Glutamatergic neuron (in vitro differentiated cells): ENCODE results near the gene TBC1D25. TPM values are rescaled to one million over a fixed set of nuclear protein-coding genes. Genes with fewer than 3 reads are reported as not detected.

Experiments
- DNase-seq: peaks from one replicate; pipeline ENCODE4 v3.0.0; 2022
- H3K27ac Mint-ChIP-seq: one replicate; pipeline ENCODE4 v1.8.0; 2020; ENCODE audit warnings: mild to moderate bottlenecking, mixed read lengths, inconsistent platforms; ENCODE audit not compliant: unreplicated experiment
- H3K27me3 Mint-ChIP-seq: one replicate; pipeline ENCODE4 v1.8.0; 2020; ENCODE audit warnings: mild to moderate bottlenecking, moderate library complexity, mixed read lengths, inconsistent platforms; ENCODE audit not compliant: unreplicated experiment
- H3K36me3 Mint-ChIP-seq: one replicate; pipeline ENCODE4 v1.8.0; 2020; ENCODE audit warnings: mild to moderate bottlenecking, mixed read lengths, inconsistent platforms; ENCODE audit not compliant: unreplicated experiment
- H3K4me1 Mint-ChIP-seq: one replicate; pipeline ENCODE4 v1.8.0; 2020; ENCODE audit warnings: mild to moderate bottlenecking, low read depth, mixed read lengths, inconsistent platforms; ENCODE audit not compliant: unreplicated experiment
- H3K4me3 Mint-ChIP-seq: one replicate; pipeline ENCODE4 v1.8.0; 2020; ENCODE audit warnings: mild to moderate bottlenecking, mixed read lengths, inconsistent platforms; ENCODE audit not compliant: unreplicated experiment
- H3K9me3 Mint-ChIP-seq: one replicate; pipeline ENCODE4 v1.8.0; 2020; ENCODE audit warnings: mild to moderate bottlenecking, moderate library complexity, mixed read lengths, inconsistent platforms; ENCODE audit not compliant: unreplicated experiment
- CTCF ChIP-seq: fragments of 200-600 bp; sonication (generic); IDR thresholded peaks from one replicate; pipeline ENCODE4 v1.5.0; 2021; ENCODE audit not compliant: partially characterized antibody, unreplicated experiment
- total RNA-seq: library from RNA; stranded (reverse); fragmentation: NEBNext Ultra II Directional; extraction: Animal tissue kit (Norgen Biotek cat#: 25700); gene quantifications from one replicate; pipeline ENCODE4 v1.2.1, GENCODE V29; 2021; ENCODE audit not compliant: unreplicated experiment

The TBC1D25 gene
- total RNA-seq, 1 donor from 2014 or later = 34.3 TPM

GRCh38 chrX:48530736-48531135, 8.8 kb upstream of the TBC1D25 start:
- no peak for DNase-seq
- H3K9me3 Mint-ChIP-seq = peaks cover 2% of the 10 kb centered on the region
- TF ChIP-seq CTCF = no peak
- H3K27me3 Mint-ChIP-seq = peaks cover 2% of the 10 kb centered on the region
- no peak overlapping the region for H3K27ac Mint-ChIP-seq
- no peak overlapping the region for H3K4me3 Mint-ChIP-seq
- no peaks in the 10 kb centered on the region for H3K4me1 Mint-ChIP-seq
- H3K36me3 Mint-ChIP-seq = no peaks in the 10 kb centered on the region

- Mint-ChIP-seq H3K27me3 (peaks cover 2% of the 10 kb centered on the region), H3K36me3 (no peaks in the 10 kb centered on the region), H3K27ac (peak overlapping the region; percentile 65), H3K4me3 (no peak overlapping the region), H3K4me1 (no peaks in the 10 kb centered on the region), H3K9me3 (peaks cover 2% of the 10 kb centered on the region)
- TF ChIP-seq CTCF = no peak
- no peak for DNase-seq
Measured at GRCh38 chrX:48531358-48531959, 8.1 kb upstream of the TBC1D25 start.

GRCh38 chrX:48532161-48532560, 7.4 kb upstream of the TBC1D25 start:
- Mint-ChIP-seq H3K36me3 (no peaks in the 10 kb centered on the region), H3K27ac (no peak overlapping the region), H3K9me3 (peaks cover 2% of the 10 kb centered on the region)

GRCh38 chrX:48533165-48533564, 6.3 kb upstream of the TBC1D25 start:
- H3K4me1 Mint-ChIP-seq = no peaks in the 10 kb centered on the region
- no peak for TF ChIP-seq CTCF
- H3K9me3 Mint-ChIP-seq = peaks cover 2% of the 10 kb centered on the region
- no peak overlapping the region for H3K27ac Mint-ChIP-seq
- no peak overlapping the region for H3K4me3 Mint-ChIP-seq
- H3K36me3 Mint-ChIP-seq = no peaks in the 10 kb centered on the region
- peaks cover 2% of the 10 kb centered on the region for H3K27me3 Mint-ChIP-seq
- DNase-seq = no peak

More at GRCh38 chrX:48532161-48532560, 7.4 kb upstream of the TBC1D25 start:
- Mint-ChIP-seq H3K4me1 (no peaks in the 10 kb centered on the region), H3K4me3 (no peak overlapping the region), H3K27me3 (peaks cover 2% of the 10 kb centered on the region)
- DNase-seq = no peak
- TF ChIP-seq CTCF = no peak

- no peak overlapping the region for H3K27ac Mint-ChIP-seq
- peaks cover 4% of the 10 kb centered on the region for H3K27me3 Mint-ChIP-seq
- H3K9me3 Mint-ChIP-seq = peaks cover 4% of the 10 kb centered on the region
- H3K36me3 Mint-ChIP-seq = no peaks in the 10 kb centered on the region
- DNase-seq = no peak
- H3K4me1 Mint-ChIP-seq = peaks cover 5% of the 10 kb centered on the region
- TF ChIP-seq CTCF = no peak
- H3K4me3 Mint-ChIP-seq = peak overlapping the region; percentile 77
Measured at GRCh38 chrX:48538641-48539344, 721 bp upstream of the TBC1D25 start.
